PC-9 (cell line): ENCODE data around the gene SPATA45. TPM values are rescaled to one million over a fixed set of nuclear protein-coding genes. Genes with fewer than 3 reads are reported as not detected.

Source experiments
- BruUV-seq: library from RNA; stranded (reverse); fragments of 400-500 nt; replicated peaks from 2 replicates; lab custom pipeline; 2021; lab: Mats Ljungman, UMichigan
- CTCF ChIA-PET: fragments of 300-600 bp; sonication (Branson Sonifier 250); formaldehyde crosslinking; loops from one replicate; lab custom pipeline; 2022; ENCODE audit warnings: antibody characterized with exemption; lab: Charles Lee
- POLR2A ChIA-PET: fragments of 300-600 bp; sonication (Branson Sonifier 250); formaldehyde crosslinking; loops from one replicate; lab custom pipeline; 2022; ENCODE audit warnings: antibody characterized with exemption; ENCODE audit not compliant: unreplicated experiment; lab: Charles Lee
- DNase-seq, 2 experiments: peaks; one replicate each; pipeline versions ENCODE4 v3.0.0 to v3.0.0-alpha.2; 2015 to 2022; ENCODE audit warnings: mixed read lengths in 1 of 2
- H2AFZ ChIP-seq: fragments of 200-600 bp; sonication (generic); 2 replicates; pipeline ENCODE4 v1.8.1; 2017; ENCODE audit warnings: antibody characterized with exemption
- H3F3A ChIP-seq: fragments of 200-600 bp; sonication (generic); 2 replicates; pipeline ENCODE4 v1.8.1; 2017; ENCODE audit warnings: antibody characterized with exemption, mild to moderate bottlenecking, low read depth; ENCODE audit not compliant: insufficient read depth
- H3K27ac ChIP-seq: fragments of 200-600 bp; sonication (generic); 2 replicates; pipeline ENCODE4 v1.6.1; 2016; ENCODE audit warnings: mixed run types
- H3K27me3 ChIP-seq: fragments of 200-600 bp; sonication (generic); 2 replicates; pipeline ENCODE4 v1.6.1; 2016; ENCODE audit warnings: low read depth, mixed run types; ENCODE audit not compliant: insufficient read depth
- H3K36me3 ChIP-seq: fragments of 200-600 bp; sonication (generic); 2 replicates; pipeline ENCODE4 v1.6.1; 2016; ENCODE audit warnings: low read depth, mixed run types
- H3K4me1 ChIP-seq: fragments of 200-600 bp; sonication (generic); replicated peaks from 2 replicates; pipeline ENCODE4 v1.6.1; 2016; ENCODE audit warnings: mixed run types; ENCODE audit not compliant: insufficient read depth
- H3K4me2 ChIP-seq: fragments of 200-600 bp; sonication (generic); 2 replicates; pipeline ENCODE4 v1.6.1; 2017; ENCODE audit warnings: mixed run types
- H3K4me3 ChIP-seq: fragments of 200-600 bp; sonication (generic); 2 replicates; pipeline ENCODE4 v1.6.1; 2016; ENCODE audit warnings: mixed run types
- H3K79me2 ChIP-seq: fragments of 200-600 bp; sonication (generic); 2 replicates; pipeline ENCODE4 v1.6.1; 2017; ENCODE audit warnings: low read depth, mixed run types
- H3K9me2 ChIP-seq: fragments of 200-600 bp; sonication (generic); 2 replicates; pipeline ENCODE4 v1.8.1; 2017; ENCODE audit warnings: mild to moderate bottlenecking; ENCODE audit not compliant: insufficient read depth
- H3K9me3 ChIP-seq: fragments of 200-600 bp; sonication (generic); 2 replicates; pipeline ENCODE4 v1.8.1; 2016; ENCODE audit warnings: low read depth; ENCODE audit not compliant: insufficient read depth
- H4K20me1 ChIP-seq: fragments of 200-600 bp; sonication (generic); 2 replicates; pipeline ENCODE4 v1.8.1; 2017; ENCODE audit not compliant: insufficient read depth
- CTCF ChIP-seq: fragments of 200-600 bp; sonication (generic); conservative IDR thresholded peaks from 2 replicates; pipeline ENCODE4 v1.6.1; 2017; ENCODE audit warnings: mixed run types, antibody characterized with exemption, mild to moderate bottlenecking, moderate library complexity
- EZH2 ChIP-seq: fragments of 200-600 bp; sonication (generic); IDR thresholded peaks from 2 replicates; pipeline ENCODE4 v1.8.0; 2017; ENCODE audit warnings: antibody characterized with exemption, low read depth
- intact Hi-C: fragments of 100-400 bp; cut with micrococcal nuclease; formaldehyde crosslinking; loops from one replicate; pipeline ENCODE4 v1.10.0; 2022; ENCODE audit not compliant: unreplicated experiment
- total RNA-seq: library from RNA; stranded (reverse); gene quantifications from 2 replicates; pipeline ENCODE4 v1.2.3, GENCODE V29; 2021

SPATA45 gene
- total RNA-seq, 1 experiment from 2014 or later, result not detected

- CTCF ChIA-PET, result no interaction called here
- no peak overlapping the region for H3K4me2 ChIP-seq
- peaks cover 8% of the 10 kb centered on the region; the same call in 1 of the 2 replicates for H3K36me3 ChIP-seq
- no TSS peak for BruUV-seq
- no peak overlapping the region for H3K27ac ChIP-seq
- TF ChIP-seq CTCF, result no peak
- TF ChIP-seq EZH2, result no peak
- POLR2A ChIA-PET, result no interaction called here
- no peaks in the 10 kb centered on the region for H3K9me2 ChIP-seq
- no peak overlapping the region for H3K4me3 ChIP-seq
- intact Hi-C loops, result loop anchor here (10.0 kb wide), 1 partner anchor 1101 kb away; no protein-coding TSS in a partner anchor
- H4K20me1 ChIP-seq, result 0 out of 2 replicates have a peak, but pooled peaks cover 3% of the 10 kb centered on the region
- H3F3A ChIP-seq, result 0 out of 2 replicates have a peak, but pooled peaks cover under 1% of the 10 kb centered on the region
- H2AFZ ChIP-seq, result no peak overlapping the region
- H3K79me2 ChIP-seq, result peaks cover 13% of the 10 kb centered on the region
- H3K27me3 ChIP-seq, result no peaks in the 10 kb centered on the region
- no peaks in the 10 kb centered on the region for H3K9me3 ChIP-seq
- no peak for DNase-seq
- peaks cover 7% of the 10 kb centered on the region; the same call in 1 of the 2 replicates for H3K4me1 ChIP-seq
Observed at GRCh38 chr1:212785871-212786270, 61.6 kb downstream of the SPATA45 start.

GRCh38 chr1:212783976-212784375 lies 63.5 kb downstream of the SPATA45 start:
- no peaks in the 10 kb centered on the region for H3K27me3 ChIP-seq
- H3K4me2 ChIP-seq, result no peak overlapping the region
- H3F3A ChIP-seq, result no peaks in the 10 kb centered on the region
- H2AFZ ChIP-seq, result no peak overlapping the region
- no peak for DNase-seq
- no peaks in the 10 kb centered on the region for H3K79me2 ChIP-seq
- POLR2A ChIA-PET, result no interaction called here
- no peaks in the 10 kb centered on the region for H3K9me3 ChIP-seq
- intact Hi-C loops, result loop anchor here (2.0 to 10.0 kb wide), 4 partner anchors 175 to 1099 kb away; partner anchors contain the start of gene ATF3
- H3K27ac ChIP-seq, result no peak overlapping the region
- no peak overlapping the region for H3K4me3 ChIP-seq
- H3K36me3 ChIP-seq, result peaks cover 12% of the 10 kb centered on the region; the same call in 1 of the 2 replicates
- no TSS peak for BruUV-seq
- 0 out of 2 replicates have a peak, but pooled peaks cover 3% of the 10 kb centered on the region for H4K20me1 ChIP-seq
- CTCF ChIA-PET, result no interaction called here
- no peaks in the 10 kb centered on the region for H3K9me2 ChIP-seq
- H3K4me1 ChIP-seq, result no peaks in the 10 kb centered on the region
- no peak for TF ChIP-seq EZH2
- no peak for TF ChIP-seq CTCF

GRCh38 chr1:212782422-212783154 lies 64.9 kb downstream of the SPATA45 start:
- Histone ChIP-seq H2AFZ (no peak overlapping the region), H3K4me2 (no peak overlapping the region), H3K4me3 (no peak overlapping the region), H3F3A (no peaks in the 10 kb centered on the region), H3K9me2 (no peaks in the 10 kb centered on the region), H3K79me2 (no peaks in the 10 kb centered on the region), H4K20me1 (no peaks in the 10 kb centered on the region), H3K4me1 (no peaks in the 10 kb centered on the region), H3K9me3 (no peaks in the 10 kb centered on the region), H3K27ac (no peak overlapping the region), H3K27me3 (no peaks in the 10 kb centered on the region), H3K36me3 (peaks cover 12% of the 10 kb centered on the region; the same call in 1 of the 2 replicates)
- BruUV-seq, result no TSS peak
- ChIA-PET POLR2A (no interaction called here), CTCF (interaction anchor here (1.6 kb wide), 1 partner anchor 118 kb away, joined by 3 read pairs; no protein-coding TSS in a partner anchor)
- peak in 1 of 2 experiments; percentile 38 for DNase-seq
- TF ChIP-seq CTCF (peak; percentile 81), EZH2 (no peak)
- intact Hi-C loops, result loop anchor here (1.0 to 10.0 kb wide), 6 partner anchors 117 to 1098 kb away; partner anchors contain the start of gene ATF3
